ENCODE measurements around the gene CLK3.

DNA sequence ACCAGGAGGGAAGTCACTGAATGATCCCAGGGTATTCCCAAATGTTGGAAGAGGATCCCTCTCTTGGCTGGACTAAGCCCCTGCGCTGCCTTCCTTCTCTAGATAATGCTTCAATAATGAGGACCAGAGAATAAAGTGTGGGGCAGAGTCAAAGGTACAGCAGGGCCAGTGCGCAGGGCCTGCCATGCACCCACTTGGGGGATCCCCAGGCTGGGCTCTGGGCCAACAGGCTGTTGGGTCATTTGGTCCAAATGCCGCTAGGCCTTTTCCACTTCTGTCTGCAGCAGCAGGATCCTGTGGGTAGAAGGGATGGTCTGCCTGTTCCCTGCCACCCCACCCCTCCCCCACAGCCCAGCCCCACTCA, 5.7 kb upstream of the CLK3 start:
- TF ChIP-seq RFX5 (IDR thresholded peaks at IDR 0.05; ENCODE audit: borderline replicate concordance, low read depth, low read length), result no peak
- no peak for TF ChIP-seq EZH2 (IDR thresholded peaks at IDR 0.05; ENCODE audit: low read depth, low read length, severe bottlenecking)
- TF ChIP-seq, protein P1, sequence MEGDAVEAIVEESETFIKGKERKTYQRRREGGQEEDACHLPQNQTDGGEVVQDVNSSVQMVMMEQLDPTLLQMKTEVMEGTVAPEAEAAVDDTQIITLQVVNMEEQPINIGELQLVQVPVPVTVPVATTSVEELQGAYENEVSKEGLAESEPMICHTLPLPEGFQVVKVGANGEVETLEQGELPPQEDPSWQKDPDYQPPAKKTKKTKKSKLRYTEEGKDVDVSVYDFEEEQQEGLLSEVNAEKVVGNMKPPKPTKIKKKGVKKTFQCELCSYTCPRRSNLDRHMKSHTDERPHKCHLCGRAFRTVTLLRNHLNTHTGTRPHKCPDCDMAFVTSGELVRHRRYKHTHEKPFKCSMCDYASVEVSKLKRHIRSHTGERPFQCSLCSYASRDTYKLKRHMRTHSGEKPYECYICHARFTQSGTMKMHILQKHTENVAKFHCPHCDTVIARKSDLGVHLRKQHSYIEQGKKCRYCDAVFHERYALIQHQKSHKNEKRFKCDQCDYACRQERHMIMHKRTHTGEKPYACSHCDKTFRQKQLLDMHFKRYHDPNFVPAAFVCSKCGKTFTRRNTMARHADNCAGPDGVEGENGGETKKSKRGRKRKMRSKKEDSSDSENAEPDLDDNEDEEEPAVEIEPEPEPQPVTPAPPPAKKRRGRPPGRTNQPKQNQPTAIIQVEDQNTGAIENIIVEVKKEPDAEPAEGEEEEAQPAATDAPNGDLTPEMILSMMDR (IDR thresholded peaks at IDR 0.05; ENCODE audit: control extremely low read depth in 1 of 3, insufficient read depth in 1 of 3, low read depth in 1 of 3, low read length in 3 of 3), result no peak

Data from H1 (cell line).